Dedifferentiated amniotic fluid mesenchymal stem cell (primary cell): Measurements from ENCODE around the gene PGBD4.
"Not testable (repeated sequence)": the region's sequence is repeated elsewhere in the genome, so short reads cannot be mapped to it uniquely, and the experiment has no call there.

Experiments used
- DNase-seq: peaks from one replicate; pipeline ENCODE4 v3.0.0-alpha.2; 2016; ENCODE audit errors: extremely low spot score

Gene PGBD4

GRCh38 chr15:34114215-34114614 is 12.3 kb downstream of the PGBD4 start:
- no peak for DNase-seq

- no peak for DNase-seq
Observed at GRCh38 chr15:34114739-34115138, 12.9 kb downstream of the PGBD4 start.

GRCh38 chr15:34116620-34117019 is 14.7 kb downstream of the PGBD4 start:
- DNase-seq, result no peak

- DNase-seq, result no peak
Observed at GRCh38 chr15:34119291-34119690, 17.4 kb downstream of the PGBD4 start.

GRCh38 chr15:34120420-34120819 is 18.5 kb downstream of the PGBD4 start:
- DNase-seq, result not testable (repeated sequence)

GRCh38 chr15:34121786-34122185 is 19.9 kb downstream of the PGBD4 start:
- DNase-seq, result not testable (repeated sequence)

- DNase-seq, result no peak
Observed at GRCh38 chr15:34122771-34123183, 20.9 kb downstream of the PGBD4 start.

GRCh38 chr15:34124651-34125050 is 22.8 kb downstream of the PGBD4 start:
- no peak for DNase-seq

- no peak for DNase-seq
Observed at GRCh38 chr15:34125945-34126344, 24.1 kb downstream of the PGBD4 start.

- DNase-seq, result no peak
Observed at GRCh38 chr15:34126522-34126921, 24.6 kb downstream of the PGBD4 start.

- no peak for DNase-seq
Observed at GRCh38 chr15:34128898-34129297, 27.0 kb downstream of the PGBD4 start.

GRCh38 chr15:34132881-34133280 is 31.0 kb downstream of the PGBD4 start:
- DNase-seq, result no peak

- no peak for DNase-seq
Observed at GRCh38 chr15:34133511-34133910, 31.6 kb downstream of the PGBD4 start.

GRCh38 chr15:34147371-34148140 is 45.7 kb downstream of the PGBD4 start:
- DNase-seq, result no peak

- no peak for DNase-seq
Observed at GRCh38 chr15:34154725-34155204, 52.9 kb downstream of the PGBD4 start.

- no peak for DNase-seq
Observed at GRCh38 chr15:34155859-34156258, 54.0 kb downstream of the PGBD4 start.
